Stimulated activated CD8-positive, alpha-beta memory T cell treated with anti-CD3 and anti-CD28 coated beads, Interleukin-7, amount 100 ng/mL, for 48 hours (primary cell): ENCODE data around the gene ZNF177.
A peak's percentile ranks its signal among the peaks of the same experiment; 100 is the strongest.

Experiments used
- DNase-seq, 2 donors: peaks; one replicate each; pipeline ENCODE4 v3.0.0-alpha.2; 2020; ENCODE audit warnings: low read depth in 1 of 2; ENCODE audit errors: extremely low read depth in 1 of 2

Gene ZNF177

DNA sequence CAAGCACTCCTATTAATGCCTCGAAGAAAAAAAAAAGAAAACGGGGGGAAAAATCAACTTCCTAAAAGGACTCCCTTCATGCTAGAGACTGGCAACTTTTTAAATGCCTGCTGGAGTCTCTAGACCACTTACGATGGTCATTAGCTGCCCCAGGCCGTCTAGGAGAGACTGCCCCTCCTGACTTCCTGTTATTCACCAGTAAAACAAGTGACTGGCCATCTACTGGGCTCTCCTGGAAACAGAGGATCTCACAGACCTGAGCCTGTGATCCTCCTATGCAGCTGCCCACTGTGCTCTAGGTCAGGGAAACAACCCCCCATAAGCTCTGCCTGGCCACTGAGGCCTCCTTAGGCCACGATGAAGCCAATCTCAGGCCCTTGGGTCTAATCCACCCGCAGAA, 65.1 kb downstream of the ZNF177 start:
- DNase-seq = no peak

DNA sequence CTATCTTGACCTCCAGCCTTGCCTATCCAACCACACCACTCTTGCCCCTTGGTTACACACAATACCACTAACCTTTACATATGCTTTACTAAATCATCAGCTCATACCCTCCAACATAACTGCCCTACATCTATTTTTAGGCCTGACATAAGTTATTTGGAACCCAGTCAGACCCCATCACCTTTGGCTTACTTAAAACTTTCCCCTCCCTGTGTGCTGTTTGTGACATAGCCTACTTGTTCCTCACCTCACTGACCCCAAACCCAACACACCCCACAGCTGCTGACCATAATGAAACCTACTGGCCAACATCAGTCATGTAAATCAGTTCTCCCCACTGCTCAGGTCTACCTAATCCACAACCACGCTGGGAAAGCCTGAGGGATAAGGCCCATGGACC, 67.6 kb downstream of the ZNF177 start:
- DNase-seq = no peak

DNA sequence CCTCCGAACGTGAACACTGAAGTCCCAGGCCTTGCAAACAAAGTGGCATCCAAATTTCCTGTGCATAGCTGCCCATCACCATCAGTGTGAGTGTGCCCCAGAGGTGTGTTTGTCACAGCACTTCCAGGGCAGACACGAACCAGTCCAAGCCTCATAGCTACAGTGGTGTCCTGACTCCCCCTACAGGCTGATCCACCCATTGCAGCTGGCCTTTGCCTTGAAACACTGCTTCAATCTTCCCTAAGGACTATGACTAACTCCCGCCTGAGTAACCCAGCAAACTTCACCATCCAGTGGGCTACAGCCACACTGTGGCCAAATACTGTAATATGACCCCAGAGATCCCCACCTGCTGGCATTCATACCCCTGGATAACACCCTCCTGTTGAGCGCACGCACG, 68.7 kb downstream of the ZNF177 start:
- DNase-seq = peak in 1 of 2 donors; percentile 43
